Right renal cortex interstitium (tissue), 3 donors: ENCODE data around the gene ZC2HC1C. TPM values are rescaled to one million over a fixed set of nuclear protein-coding genes. Genes with fewer than 3 reads are reported as not detected.

ENCODE experiments used
- DNase-seq, 3 donors: peaks; one replicate each; pipeline ENCODE4 v3.0.0-alpha.2; 2013; ENCODE audit warnings: low read depth in 3 of 3, low spot score in 2 of 3
- polyA plus RNA-seq, 3 donors: library from polyadenylated mRNA; unstranded; fragments of 120-200 nt; gene quantifications; one replicate each; pipeline ENCODE4 v1.2.1, GENCODE V29; 2013; ENCODE audit not compliant: insufficient read length in 3 of 3

ZC2HC1C gene
- polyA plus RNA-seq, 3 donors: 7.3 to 9.9 (median 9.0) TPM

DNA sequence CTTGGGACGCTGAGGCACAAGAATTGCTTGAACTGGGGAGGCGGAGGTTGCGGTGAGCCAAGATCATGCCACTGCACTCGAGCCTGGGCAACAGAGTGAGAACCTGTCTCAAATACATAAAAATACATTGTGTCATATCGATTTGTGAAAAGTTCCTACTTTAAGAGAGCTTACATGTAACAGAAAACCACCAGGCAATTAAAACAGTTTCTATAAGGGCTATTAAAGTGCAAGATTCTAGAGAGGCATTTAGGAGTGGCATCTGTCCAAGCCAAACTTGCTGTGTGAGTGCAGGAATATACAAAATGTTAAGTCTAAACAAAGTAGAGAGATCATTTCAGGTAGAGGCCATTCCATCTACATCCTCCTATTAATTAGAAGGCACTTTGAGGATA is 59.2 kb downstream of the ZC2HC1C start:
- DNase-seq: no peak

Other genes starting within 250 kb of the ZC2HC1C start
- gene PROX2, start 193.5 kb upstream of the ZC2HC1C start, polyA plus RNA-seq: under 1 TPM; 0.39 to 0.86 (median 0.74) TPM
- 100 to 1,000 TPM; 124 to 131 (median 126) TPM for gene DLST, start 187.7 kb upstream of the ZC2HC1C start, polyA plus RNA-seq
- gene RPS6KL1, start 146.4 kb upstream of the ZC2HC1C start, polyA plus RNA-seq: 1 to 10 TPM in 2 of 3 donors, under 1 TPM in 1; 0.74 to 1.6 (median 1.1) TPM
- gene PGF, start 114.0 kb upstream of the ZC2HC1C start, polyA plus RNA-seq: 1 to 10 TPM; 6.9 to 8.2 (median 7.0) TPM
- gene EIF2B2, start 66.7 kb upstream of the ZC2HC1C start, polyA plus RNA-seq: 10 to 100 TPM; 69.8 to 74.4 (median 73.9) TPM
- gene MLH3, start 18.2 kb upstream of the ZC2HC1C start, polyA plus RNA-seq: 10 to 100 TPM; 35.7 to 37.4 (median 36.2) TPM
- 10 to 100 TPM; 28.1 to 31.1 (median 29.3) TPM for gene ACYP1, start 5.6 kb upstream of the ZC2HC1C start, polyA plus RNA-seq
- 100 to 1,000 TPM; 118 to 134 (median 127) TPM for gene NEK9, start 57.4 kb downstream of the ZC2HC1C start, polyA plus RNA-seq
- gene TMED10, start 107.0 kb downstream of the ZC2HC1C start, polyA plus RNA-seq: 100 to 1,000 TPM; 262 to 301 (median 284) TPM
- 100 to 1,000 TPM; 337 to 735 (median 440) TPM for gene FOS, start 209.2 kb downstream of the ZC2HC1C start, polyA plus RNA-seq